Measurements from ENCODE around the gene MAMLD1.

Gene MAMLD1

GRCh38 chrX:150370589-150371312 is 7.6 kb downstream of the MAMLD1 start:
- Histone ChIP-seq H3K27me3 (ENCODE audit: insufficient read depth, low read depth) (no peaks in the 10 kb centered on the region), H3K27ac (no peak overlapping the region), H3K9ac (no peak overlapping the region), H3K79me2 (ENCODE audit: insufficient read depth, low read depth) (no peaks in the 10 kb centered on the region), H3K4me2 (no peak overlapping the region), H3K4me3 (IDR thresholded peaks at IDR 0.05; ENCODE audit: insufficient read depth, low read depth, low read length) (no peak overlapping the region), H4K20me1 (ENCODE audit: insufficient read depth) (no peaks in the 10 kb centered on the region), H2AFZ (ENCODE audit: low read depth) (no peak overlapping the region), H3K4me1 (ENCODE audit: low read depth, poor library complexity, severe bottlenecking) (no peaks in the 10 kb centered on the region), H3K36me3 (ENCODE audit: insufficient read depth) (no peaks in the 10 kb centered on the region)
- TF ChIP-seq, protein P1, sequence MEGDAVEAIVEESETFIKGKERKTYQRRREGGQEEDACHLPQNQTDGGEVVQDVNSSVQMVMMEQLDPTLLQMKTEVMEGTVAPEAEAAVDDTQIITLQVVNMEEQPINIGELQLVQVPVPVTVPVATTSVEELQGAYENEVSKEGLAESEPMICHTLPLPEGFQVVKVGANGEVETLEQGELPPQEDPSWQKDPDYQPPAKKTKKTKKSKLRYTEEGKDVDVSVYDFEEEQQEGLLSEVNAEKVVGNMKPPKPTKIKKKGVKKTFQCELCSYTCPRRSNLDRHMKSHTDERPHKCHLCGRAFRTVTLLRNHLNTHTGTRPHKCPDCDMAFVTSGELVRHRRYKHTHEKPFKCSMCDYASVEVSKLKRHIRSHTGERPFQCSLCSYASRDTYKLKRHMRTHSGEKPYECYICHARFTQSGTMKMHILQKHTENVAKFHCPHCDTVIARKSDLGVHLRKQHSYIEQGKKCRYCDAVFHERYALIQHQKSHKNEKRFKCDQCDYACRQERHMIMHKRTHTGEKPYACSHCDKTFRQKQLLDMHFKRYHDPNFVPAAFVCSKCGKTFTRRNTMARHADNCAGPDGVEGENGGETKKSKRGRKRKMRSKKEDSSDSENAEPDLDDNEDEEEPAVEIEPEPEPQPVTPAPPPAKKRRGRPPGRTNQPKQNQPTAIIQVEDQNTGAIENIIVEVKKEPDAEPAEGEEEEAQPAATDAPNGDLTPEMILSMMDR (conservative IDR thresholded peaks at IDR 0.05; ENCODE audit: low read depth, low read length) = no peak

DNA sequence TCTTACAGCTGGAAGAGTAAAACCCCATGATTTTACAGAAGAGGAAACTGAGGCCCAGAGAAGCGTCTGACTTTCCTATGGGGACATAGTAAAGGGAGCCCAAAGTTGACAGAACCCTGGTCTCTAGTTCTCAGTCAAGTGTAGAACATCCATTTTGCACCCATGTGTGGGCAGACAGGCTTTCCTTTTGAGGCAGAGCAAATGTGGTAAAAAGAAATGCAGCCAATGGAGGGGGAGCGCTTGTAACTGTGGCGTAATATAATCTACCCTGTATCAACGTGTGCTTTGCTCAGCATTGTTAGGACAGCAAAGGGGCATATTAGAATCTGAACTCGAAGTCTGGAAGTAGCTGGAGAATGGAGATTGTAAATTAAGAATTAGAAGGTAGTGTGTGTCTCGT is 8.8 kb downstream of the MAMLD1 start:
- H3K9ac ChIP-seq = no peak overlapping the region
- no peak overlapping the region for H3K4me3 ChIP-seq (IDR thresholded peaks at IDR 0.05; ENCODE audit: insufficient read depth, low read depth, low read length)
- TF ChIP-seq, protein P1 (conservative IDR thresholded peaks at IDR 0.05; ENCODE audit: low read depth, low read length) = no peak
- no peaks in the 10 kb centered on the region for H3K79me2 ChIP-seq (ENCODE audit: insufficient read depth, low read depth)
- no peak overlapping the region for H2AFZ ChIP-seq (ENCODE audit: low read depth)
- H3K4me1 ChIP-seq (ENCODE audit: low read depth, poor library complexity, severe bottlenecking) = no peaks in the 10 kb centered on the region
- no peaks in the 10 kb centered on the region for H4K20me1 ChIP-seq (ENCODE audit: insufficient read depth)
- no peak overlapping the region for H3K27ac ChIP-seq
- no peak overlapping the region for H3K4me2 ChIP-seq
- H3K27me3 ChIP-seq (ENCODE audit: insufficient read depth, low read depth) = no peaks in the 10 kb centered on the region
- no peaks in the 10 kb centered on the region for H3K36me3 ChIP-seq (ENCODE audit: insufficient read depth)

DNA sequence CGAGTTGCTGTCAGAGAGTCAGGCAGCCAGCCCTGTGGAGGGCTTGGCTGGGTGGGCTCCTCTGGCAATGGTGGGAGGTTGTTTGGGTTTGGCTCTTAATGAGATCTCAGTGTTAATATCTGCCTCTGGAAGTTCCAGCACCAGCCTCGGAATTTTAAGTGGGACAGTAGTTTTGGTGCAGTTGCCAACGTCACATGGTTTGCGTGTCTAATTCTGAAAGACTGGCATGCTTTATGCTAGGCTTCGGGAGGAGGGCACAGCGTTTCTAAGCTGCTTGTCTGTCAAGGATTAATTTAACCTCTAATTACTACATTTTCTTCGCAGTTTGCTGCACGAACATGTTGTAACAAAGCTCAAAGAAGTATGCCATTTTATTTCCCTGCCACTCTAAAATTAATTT is 9.2 kb downstream of the MAMLD1 start:
- H3K4me1 ChIP-seq (ENCODE audit: low read depth, poor library complexity, severe bottlenecking) = no peaks in the 10 kb centered on the region

GRCh38 chrX:150372756-150373155 is 9.6 kb downstream of the MAMLD1 start:
- Histone ChIP-seq H3K4me3 (IDR thresholded peaks at IDR 0.05; ENCODE audit: insufficient read depth, low read depth, low read length) (no peak overlapping the region), H2AFZ (ENCODE audit: low read depth) (no peak overlapping the region), H3K27me3 (ENCODE audit: insufficient read depth, low read depth) (no peaks in the 10 kb centered on the region), H3K9ac (no peak overlapping the region), H4K20me1 (ENCODE audit: insufficient read depth) (no peaks in the 10 kb centered on the region), H3K79me2 (ENCODE audit: insufficient read depth, low read depth) (no peaks in the 10 kb centered on the region), H3K4me2 (no peak overlapping the region), H3K4me1 (ENCODE audit: low read depth, poor library complexity, severe bottlenecking) (no peaks in the 10 kb centered on the region), H3K36me3 (ENCODE audit: insufficient read depth) (no peaks in the 10 kb centered on the region), H3K27ac (no peak overlapping the region)
- TF ChIP-seq, protein P1 (conservative IDR thresholded peaks at IDR 0.05; ENCODE audit: low read depth, low read length) = no peak

More for the DNA sequence above, 9.2 kb downstream of the MAMLD1 start:
- Histone ChIP-seq H3K36me3 (ENCODE audit: insufficient read depth) (no peaks in the 10 kb centered on the region), H3K27me3 (ENCODE audit: insufficient read depth, low read depth) (no peaks in the 10 kb centered on the region), H3K9ac (no peak overlapping the region), H3K27ac (no peak overlapping the region), H4K20me1 (ENCODE audit: insufficient read depth) (no peaks in the 10 kb centered on the region), H3K79me2 (ENCODE audit: insufficient read depth, low read depth) (no peaks in the 10 kb centered on the region), H3K4me3 (IDR thresholded peaks at IDR 0.05; ENCODE audit: insufficient read depth, low read depth, low read length) (no peak overlapping the region), H2AFZ (ENCODE audit: low read depth) (no peak overlapping the region), H3K4me2 (no peak overlapping the region)
- TF ChIP-seq, protein P1 (conservative IDR thresholded peaks at IDR 0.05; ENCODE audit: low read depth, low read length) = no peak
